HG03520 (cell line): ENCODE results near the gene APBB1IP.
"Not testable (repeated sequence)": the region's sequence is repeated elsewhere in the genome, so short reads cannot be mapped to it uniquely, and the experiment has no call there.

Experiments used
- ATAC-seq: cut with Tn5 transposase; IDR thresholded peaks from one replicate; pipeline ENCODE4 v1.9.1; 2021; ENCODE audit warnings: mild to moderate bottlenecking, moderate library complexity; ENCODE audit not compliant: unreplicated experiment

The APBB1IP gene

GRCh38 chr10:26474845-26475244 is 36.7 kb downstream of the APBB1IP start:
- not testable (repeated sequence) for ATAC-seq

GRCh38 chr10:26475386-26475785 is 37.2 kb downstream of the APBB1IP start:
- ATAC-seq: no peak

GRCh38 chr10:26477501-26477900 is 39.4 kb downstream of the APBB1IP start:
- no peak for ATAC-seq

- no peak for ATAC-seq
Observed at GRCh38 chr10:26478061-26478460, 39.9 kb downstream of the APBB1IP start.

GRCh38 chr10:26479766-26480492 is 41.8 kb downstream of the APBB1IP start:
- ATAC-seq: no peak

- ATAC-seq: no peak
Observed at GRCh38 chr10:26481315-26481692, 43.2 kb downstream of the APBB1IP start.

GRCh38 chr10:26481914-26482550 is 43.9 kb downstream of the APBB1IP start:
- peak; percentile 35 for ATAC-seq

- ATAC-seq: no peak
Observed at GRCh38 chr10:26483554-26483953, 45.4 kb downstream of the APBB1IP start.

- ATAC-seq: no peak
Observed at GRCh38 chr10:26485150-26485941, 47.2 kb downstream of the APBB1IP start.

GRCh38 chr10:26486304-26486703 is 48.2 kb downstream of the APBB1IP start:
- no peak for ATAC-seq

GRCh38 chr10:26486990-26487850 is 49.1 kb downstream of the APBB1IP start:
- ATAC-seq: peak; percentile 84

- ATAC-seq: no peak
Observed at GRCh38 chr10:26488344-26488743, 50.2 kb downstream of the APBB1IP start.

GRCh38 chr10:26489081-26489480 is 50.9 kb downstream of the APBB1IP start:
- no peak for ATAC-seq

- not testable (repeated sequence) for ATAC-seq
Observed at GRCh38 chr10:26490367-26490766, 52.2 kb downstream of the APBB1IP start.

GRCh38 chr10:26491276-26491675 is 53.1 kb downstream of the APBB1IP start:
- no peak for ATAC-seq

GRCh38 chr10:26491934-26492333 is 53.8 kb downstream of the APBB1IP start:
- ATAC-seq: no peak

- not testable (repeated sequence) for ATAC-seq
Observed at GRCh38 chr10:26492725-26493124, 54.6 kb downstream of the APBB1IP start.

- no peak for ATAC-seq
Observed at GRCh38 chr10:26494018-26494417, 55.9 kb downstream of the APBB1IP start.

- ATAC-seq: no peak
Observed at GRCh38 chr10:26499426-26499825, 61.3 kb downstream of the APBB1IP start.

- no peak for ATAC-seq
Observed at GRCh38 chr10:26502986-26503385, 64.8 kb downstream of the APBB1IP start.

GRCh38 chr10:26503911-26504310 is 65.8 kb downstream of the APBB1IP start:
- no peak for ATAC-seq
